Cardiac muscle cell (in vitro differentiated cells and primary cell): Measurements from ENCODE around the gene STON1. TPM values are rescaled to one million over a fixed set of nuclear protein-coding genes. Genes with fewer than 3 reads are reported as not detected.
"Not testable (repeated sequence)": the region's sequence is repeated elsewhere in the genome, so short reads cannot be mapped to it uniquely, and the experiment has no call there.

Source experiments
- DNase-seq, 2 donors: peaks; one replicate each; pipeline versions ENCODE4 v3.0.0 to v3.0.0-alpha.2; 2010 to 2017; ENCODE audit warnings: low read depth in 1 of 2, low spot score in 1 of 2
- H3K27ac ChIP-seq: fragments of 200-600 bp; sonication (generic); 2 replicates; pipeline ENCODE4 v1.5.1; 2016
- H3K27me3 ChIP-seq: fragments of 200-600 bp; sonication (generic); 2 replicates; pipeline ENCODE4 v1.6.0; 2016; ENCODE audit warnings: control low read depth
- H3K36me3 ChIP-seq: fragments of 200-600 bp; sonication (generic); 2 replicates; pipeline ENCODE4 v1.5.1; 2016; ENCODE audit warnings: control low read depth
- H3K4me1 ChIP-seq: fragments of 200-600 bp; sonication (generic); 2 replicates; pipeline ENCODE4 v1.8.1; 2017; ENCODE audit warnings: low read depth, mild to moderate bottlenecking, mixed run types
- H3K4me3 ChIP-seq: fragments of 200-600 bp; sonication (generic); 2 replicates; pipeline ENCODE4 v1.5.1; 2016; ENCODE audit warnings: mild to moderate bottlenecking
- H3K9me3 ChIP-seq: fragments of 200-600 bp; sonication (generic); 2 replicates; pipeline ENCODE4 v1.5.1; 2017; ENCODE audit warnings: low read depth, mild to moderate bottlenecking, control low read depth
- polyA plus RNA-seq: library from polyadenylated mRNA; unstranded; fragments of >200 nt; fragmentation: Nextera tagmentation; extraction: Ambion mirVana; gene quantifications from 2 replicates; pipeline ENCODE4 v1.2.1, GENCODE V29; 2016
- total RNA-seq: library from RNA; depleted of rRNA; stranded (reverse); fragments of >200 nt; gene quantifications from 2 replicates; pipeline ENCODE4 v1.2.3, GENCODE V29; 2016
- TF ChIP-seq, protein P1 (sequence below): IDR thresholded peaks from 2 replicates; pipeline ENCODE4 v1.5.1; 2012; ENCODE audit warnings: low read depth, mild to moderate bottlenecking, low read length

Gene STON1
- total and polyA plus RNA-seq, 2 experiments from 2014 or later: 4.9 to 9.5 TPM

DNA sequence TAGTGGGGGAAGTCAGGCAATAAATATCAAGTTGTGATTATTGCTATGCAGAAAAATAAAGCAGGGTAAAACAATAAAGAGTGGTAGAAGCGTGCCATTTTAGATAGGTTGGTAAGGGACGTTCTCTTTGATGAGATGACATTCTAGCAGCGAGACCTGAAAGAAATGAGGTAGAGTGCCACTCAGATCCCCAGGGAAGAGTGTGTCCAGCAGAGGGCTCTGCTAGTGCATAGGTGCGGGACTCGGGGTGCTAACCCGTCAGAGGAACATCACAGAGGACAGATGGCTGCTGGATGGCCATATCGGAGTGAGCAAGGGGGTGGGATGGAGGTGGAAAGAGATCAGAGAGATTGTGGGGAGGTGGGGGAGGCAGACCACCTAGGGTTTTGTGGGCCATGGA is 71.4 kb downstream of the STON1 start:
- TF ChIP-seq, protein P1, sequence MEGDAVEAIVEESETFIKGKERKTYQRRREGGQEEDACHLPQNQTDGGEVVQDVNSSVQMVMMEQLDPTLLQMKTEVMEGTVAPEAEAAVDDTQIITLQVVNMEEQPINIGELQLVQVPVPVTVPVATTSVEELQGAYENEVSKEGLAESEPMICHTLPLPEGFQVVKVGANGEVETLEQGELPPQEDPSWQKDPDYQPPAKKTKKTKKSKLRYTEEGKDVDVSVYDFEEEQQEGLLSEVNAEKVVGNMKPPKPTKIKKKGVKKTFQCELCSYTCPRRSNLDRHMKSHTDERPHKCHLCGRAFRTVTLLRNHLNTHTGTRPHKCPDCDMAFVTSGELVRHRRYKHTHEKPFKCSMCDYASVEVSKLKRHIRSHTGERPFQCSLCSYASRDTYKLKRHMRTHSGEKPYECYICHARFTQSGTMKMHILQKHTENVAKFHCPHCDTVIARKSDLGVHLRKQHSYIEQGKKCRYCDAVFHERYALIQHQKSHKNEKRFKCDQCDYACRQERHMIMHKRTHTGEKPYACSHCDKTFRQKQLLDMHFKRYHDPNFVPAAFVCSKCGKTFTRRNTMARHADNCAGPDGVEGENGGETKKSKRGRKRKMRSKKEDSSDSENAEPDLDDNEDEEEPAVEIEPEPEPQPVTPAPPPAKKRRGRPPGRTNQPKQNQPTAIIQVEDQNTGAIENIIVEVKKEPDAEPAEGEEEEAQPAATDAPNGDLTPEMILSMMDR: peak; percentile 45
- H3K9me3 ChIP-seq: no peaks in the 10 kb centered on the region
- peak; percentile 26 to 35 for DNase-seq
- no peaks in the 10 kb centered on the region for H3K27me3 ChIP-seq
- no peak overlapping the region for H3K27ac ChIP-seq
- H3K36me3 ChIP-seq: no peaks in the 10 kb centered on the region
- H3K4me3 ChIP-seq: no peak overlapping the region
- H3K4me1 ChIP-seq: no peaks in the 10 kb centered on the region

DNA sequence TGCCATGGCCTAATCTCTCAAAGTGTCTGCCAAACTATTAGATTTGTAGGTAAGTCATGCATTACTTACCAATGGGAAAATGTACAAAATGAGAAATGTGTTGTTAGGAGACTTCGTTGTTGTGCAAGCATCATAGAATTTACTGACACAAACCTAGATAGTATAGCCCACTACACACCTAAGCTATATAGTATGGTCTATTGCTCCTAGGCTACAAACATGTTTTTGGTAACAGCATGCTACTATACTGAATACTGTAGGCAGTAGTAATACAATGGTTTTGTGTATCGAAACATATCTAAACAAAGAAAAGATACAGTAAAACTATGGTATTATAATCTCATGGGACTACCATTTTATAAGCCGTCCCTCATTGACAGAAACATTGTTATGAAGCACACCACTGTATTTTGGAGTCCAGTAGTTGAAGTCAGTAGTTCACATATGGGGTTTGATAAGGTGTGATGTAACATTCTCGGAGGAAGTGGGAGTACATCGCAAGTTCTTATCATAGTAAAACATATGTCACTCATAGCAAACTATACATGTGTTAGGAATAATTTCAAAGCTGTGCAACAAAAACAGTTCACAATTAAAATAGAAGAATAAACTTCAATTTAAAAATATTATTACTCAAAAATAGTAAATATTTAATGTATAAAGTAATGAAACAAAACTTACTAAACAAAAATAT is 75.7 kb downstream of the STON1 start:
- H3K27ac ChIP-seq: no peak overlapping the region
- no peaks in the 10 kb centered on the region for H3K36me3 ChIP-seq
- no peaks in the 10 kb centered on the region for H3K4me1 ChIP-seq
- H3K27me3 ChIP-seq: no peaks in the 10 kb centered on the region
- no peaks in the 10 kb centered on the region for H3K9me3 ChIP-seq
- TF ChIP-seq, protein P1: no peak
- peak in 1 of 2 donors; percentile 46 for DNase-seq
- no peak overlapping the region for H3K4me3 ChIP-seq

DNA sequence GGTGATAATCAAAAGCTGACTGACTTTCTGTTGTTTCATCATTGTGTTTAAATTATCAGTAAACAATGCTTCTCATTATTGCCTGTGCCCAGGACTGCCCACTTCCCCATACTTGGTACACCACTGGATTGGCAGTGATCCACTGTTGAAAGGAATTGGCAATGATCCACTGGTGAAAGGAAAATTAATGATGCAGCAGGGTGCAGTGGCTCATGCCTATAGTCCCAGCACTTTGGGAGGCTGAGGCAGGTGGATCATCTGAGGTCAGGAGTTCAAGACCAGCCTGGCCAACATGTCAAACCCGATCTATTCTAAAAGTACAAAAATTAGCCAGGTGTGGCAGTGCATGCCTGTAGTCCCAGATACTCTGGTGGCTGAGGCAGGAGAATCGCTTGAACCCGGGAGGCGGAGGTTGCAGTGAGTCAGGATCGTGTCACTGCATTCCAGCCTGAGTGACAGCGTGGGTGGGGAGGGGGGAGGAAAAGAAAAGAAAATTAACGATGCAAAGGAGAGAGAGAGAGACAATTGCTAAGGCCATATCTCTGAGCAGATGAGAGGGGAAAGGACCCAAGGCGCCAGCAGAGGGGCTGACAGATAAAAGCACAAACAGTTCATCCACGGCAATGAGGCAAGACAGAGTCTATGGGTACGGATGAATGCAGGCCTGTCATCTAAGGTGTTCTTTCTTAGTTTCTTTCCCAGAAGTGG is 77.5 kb downstream of the STON1 start:
- no peaks in the 10 kb centered on the region for H3K9me3 ChIP-seq
- TF ChIP-seq, protein P1: no peak
- no peaks in the 10 kb centered on the region for H3K36me3 ChIP-seq
- no peaks in the 10 kb centered on the region for H3K27me3 ChIP-seq
- no peaks in the 10 kb centered on the region for H3K4me1 ChIP-seq
- H3K4me3 ChIP-seq: no peak overlapping the region
- peak in 1 of 2 donors; percentile 64 for DNase-seq
- no peak overlapping the region for H3K27ac ChIP-seq

DNA sequence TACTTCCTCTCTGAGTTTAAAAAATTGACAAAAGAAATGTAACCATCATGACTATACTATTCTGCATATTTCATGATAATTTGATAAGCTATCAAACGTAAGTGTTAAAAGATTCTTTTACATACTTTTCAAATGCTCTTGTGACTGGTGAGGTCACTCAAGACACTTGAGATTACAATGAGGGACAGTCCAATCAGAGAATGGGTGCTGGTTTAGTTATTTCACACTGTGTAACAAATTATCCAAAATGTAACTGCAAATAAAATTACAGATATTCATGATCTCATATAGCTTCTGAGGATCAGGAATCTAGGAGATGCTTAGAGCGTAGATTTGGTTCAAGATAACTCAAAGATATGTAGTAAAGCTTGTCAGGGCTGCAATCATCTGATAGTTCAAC is 83.3 kb downstream of the STON1 start:
- no peaks in the 10 kb centered on the region for H3K36me3 ChIP-seq
- TF ChIP-seq, protein P1: no peak
- H3K4me1 ChIP-seq: no peaks in the 10 kb centered on the region
- no peak overlapping the region for H3K27ac ChIP-seq
- no peak overlapping the region for H3K4me3 ChIP-seq
- DNase-seq: no peak
- H3K27me3 ChIP-seq: no peaks in the 10 kb centered on the region
- no peaks in the 10 kb centered on the region for H3K9me3 ChIP-seq

DNA sequence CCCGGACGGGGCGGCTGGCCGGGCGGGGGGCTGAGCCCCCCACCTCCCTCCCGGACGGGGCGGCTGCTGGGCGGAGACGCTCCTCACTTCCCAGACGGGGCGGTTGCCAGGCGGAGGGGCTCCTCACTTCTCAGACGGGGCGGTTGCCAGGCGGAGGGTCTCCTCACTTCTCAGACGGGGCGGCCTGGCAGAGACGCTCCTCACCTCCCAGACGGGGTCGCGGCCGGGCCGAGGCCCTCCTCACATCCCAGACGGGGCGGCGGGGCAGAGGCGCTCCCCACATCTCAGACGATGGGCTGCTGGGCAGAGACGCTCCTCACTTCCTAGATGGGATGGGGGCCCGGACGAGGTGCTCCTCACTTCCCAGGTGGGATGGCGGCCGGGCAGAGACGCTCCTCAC is 84.6 kb downstream of the STON1 start:
- H3K4me3 ChIP-seq, H3K27me3 ChIP-seq, H3K9me3 ChIP-seq, H3K36me3 ChIP-seq, H3K27ac ChIP-seq, H3K4me1 ChIP-seq, DNase-seq: not testable (repeated sequence)

DNA sequence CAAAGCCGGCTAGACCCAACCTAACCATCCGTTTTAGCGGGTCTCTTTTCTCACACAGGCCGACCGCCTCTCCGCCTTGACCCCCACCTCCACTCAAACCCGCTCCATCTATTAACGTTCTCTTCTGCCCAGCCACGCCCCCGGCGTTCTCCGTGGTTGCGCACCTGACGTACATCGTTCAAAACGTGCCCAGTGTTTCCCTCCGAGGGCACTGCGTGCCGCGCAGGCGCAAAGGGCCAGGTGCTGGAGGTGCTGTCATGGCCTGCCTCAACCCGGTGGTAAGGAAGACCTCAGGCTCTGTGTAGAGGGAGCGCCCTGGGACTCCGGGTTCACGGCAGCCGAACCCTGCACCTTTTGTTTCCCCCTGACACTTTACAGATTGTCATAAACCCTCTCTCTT is 87.7 kb downstream of the STON1 start, which contains the start of gene GTF2A1L:
GTF2A1L (plus strand) TSS at position 239 of the 400 bp plus-strand sequence; CDS start at position 258, 19 bp downstream.
- H3K4me1 ChIP-seq: no peaks in the 10 kb centered on the region
- no peak for DNase-seq
- TF ChIP-seq, protein P1: no peak
- no peaks in the 10 kb centered on the region for H3K27me3 ChIP-seq
- H3K36me3 ChIP-seq: no peaks in the 10 kb centered on the region
- no peaks in the 10 kb centered on the region for H3K9me3 ChIP-seq
- no peak within 1 kb of the TSS for H3K4me3 ChIP-seq
- H3K27ac ChIP-seq: no peak within 1 kb of the TSS
